Measurements from ENCODE around the gene R3HDML. TPM values are rescaled to one million over a fixed set of nuclear protein-coding genes. Genes with fewer than 3 reads are reported as not detected.
A peak's percentile ranks its signal among the peaks of the same experiment; 100 is the strongest.

R3HDML gene
- total and polyA plus RNA-seq, 10 of the 15 experiments (the other 5 are each of a cell fraction or from before 2014, with no cell fraction given), result not detected

DNA sequence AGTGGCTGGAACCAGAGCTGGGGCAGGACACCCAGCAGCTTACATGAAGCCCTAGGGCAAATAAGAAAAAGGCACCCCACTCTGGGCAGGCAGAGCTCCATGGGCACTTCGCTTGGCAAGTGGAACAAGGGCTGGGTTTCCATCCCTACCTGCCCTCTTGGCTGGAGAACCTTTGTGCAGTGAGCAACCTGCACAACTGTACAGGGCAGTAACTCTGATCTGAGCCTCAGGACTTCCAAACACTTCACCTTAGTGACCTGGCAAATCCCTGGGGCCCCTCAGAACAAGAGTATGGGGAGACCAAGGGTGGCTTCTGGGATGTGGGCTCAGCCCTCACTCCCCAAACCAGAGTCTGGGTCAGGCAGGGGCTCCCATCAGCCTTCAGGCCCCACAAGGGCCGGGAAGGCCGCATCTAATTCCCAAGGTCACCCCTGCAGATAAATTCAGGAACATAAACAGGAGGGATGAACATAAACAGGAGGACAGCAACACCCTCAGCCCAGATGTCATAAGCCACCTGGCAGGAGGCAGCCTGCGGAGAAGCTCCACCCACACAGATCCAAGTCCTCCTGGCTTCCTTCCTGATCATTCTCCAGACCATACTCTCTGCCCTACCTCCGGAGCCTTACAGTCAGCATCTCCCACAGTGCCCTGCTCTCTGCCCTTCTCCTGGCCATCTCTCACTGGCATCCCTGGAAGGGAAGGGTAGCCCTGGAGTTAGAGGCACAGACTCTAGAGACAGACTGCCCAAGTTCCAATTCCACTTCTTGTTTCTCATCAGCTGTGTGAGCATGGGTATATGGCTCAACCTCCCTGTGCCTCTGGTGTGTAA is 56.1 kb downstream of the R3HDML start:
- TF ChIP-seq, protein P1, sequence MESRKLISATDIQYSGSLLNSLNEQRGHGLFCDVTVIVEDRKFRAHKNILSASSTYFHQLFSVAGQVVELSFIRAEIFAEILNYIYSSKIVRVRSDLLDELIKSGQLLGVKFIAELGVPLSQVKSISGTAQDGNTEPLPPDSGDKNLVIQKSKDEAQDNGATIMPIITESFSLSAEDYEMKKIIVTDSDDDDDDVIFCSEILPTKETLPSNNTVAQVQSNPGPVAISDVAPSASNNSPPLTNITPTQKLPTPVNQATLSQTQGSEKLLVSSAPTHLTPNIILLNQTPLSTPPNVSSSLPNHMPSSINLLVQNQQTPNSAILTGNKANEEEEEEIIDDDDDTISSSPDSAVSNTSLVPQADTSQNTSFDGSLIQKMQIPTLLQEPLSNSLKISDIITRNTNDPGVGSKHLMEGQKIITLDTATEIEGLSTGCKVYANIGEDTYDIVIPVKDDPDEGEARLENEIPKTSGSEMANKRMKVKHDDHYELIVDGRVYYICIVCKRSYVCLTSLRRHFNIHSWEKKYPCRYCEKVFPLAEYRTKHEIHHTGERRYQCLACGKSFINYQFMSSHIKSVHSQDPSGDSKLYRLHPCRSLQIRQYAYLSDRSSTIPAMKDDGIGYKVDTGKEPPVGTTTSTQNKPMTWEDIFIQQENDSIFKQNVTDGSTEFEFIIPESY (IDR thresholded peaks at IDR 0.05), result no peak
- TF ChIP-seq FOXK2 (IDR thresholded peaks at IDR 0.05), result peak; percentile 11; the same call in 1 of the 2 replicates
- TF ChIP-seq, protein P2, sequence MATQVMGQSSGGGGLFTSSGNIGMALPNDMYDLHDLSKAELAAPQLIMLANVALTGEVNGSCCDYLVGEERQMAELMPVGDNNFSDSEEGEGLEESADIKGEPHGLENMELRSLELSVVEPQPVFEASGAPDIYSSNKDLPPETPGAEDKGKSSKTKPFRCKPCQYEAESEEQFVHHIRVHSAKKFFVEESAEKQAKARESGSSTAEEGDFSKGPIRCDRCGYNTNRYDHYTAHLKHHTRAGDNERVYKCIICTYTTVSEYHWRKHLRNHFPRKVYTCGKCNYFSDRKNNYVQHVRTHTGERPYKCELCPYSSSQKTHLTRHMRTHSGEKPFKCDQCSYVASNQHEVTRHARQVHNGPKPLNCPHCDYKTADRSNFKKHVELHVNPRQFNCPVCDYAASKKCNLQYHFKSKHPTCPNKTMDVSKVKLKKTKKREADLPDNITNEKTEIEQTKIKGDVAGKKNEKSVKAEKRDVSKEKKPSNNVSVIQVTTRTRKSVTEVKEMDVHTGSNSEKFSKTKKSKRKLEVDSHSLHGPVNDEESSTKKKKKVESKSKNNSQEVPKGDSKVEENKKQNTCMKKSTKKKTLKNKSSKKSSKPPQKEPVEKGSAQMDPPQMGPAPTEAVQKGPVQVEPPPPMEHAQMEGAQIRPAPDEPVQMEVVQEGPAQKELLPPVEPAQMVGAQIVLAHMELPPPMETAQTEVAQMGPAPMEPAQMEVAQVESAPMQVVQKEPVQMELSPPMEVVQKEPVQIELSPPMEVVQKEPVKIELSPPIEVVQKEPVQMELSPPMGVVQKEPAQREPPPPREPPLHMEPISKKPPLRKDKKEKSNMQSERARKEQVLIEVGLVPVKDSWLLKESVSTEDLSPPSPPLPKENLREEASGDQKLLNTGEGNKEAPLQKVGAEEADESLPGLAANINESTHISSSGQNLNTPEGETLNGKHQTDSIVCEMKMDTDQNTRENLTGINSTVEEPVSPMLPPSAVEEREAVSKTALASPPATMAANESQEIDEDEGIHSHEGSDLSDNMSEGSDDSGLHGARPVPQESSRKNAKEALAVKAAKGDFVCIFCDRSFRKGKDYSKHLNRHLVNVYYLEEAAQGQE (IDR thresholded peaks at IDR 0.05; ENCODE audit: low read depth, low read length), result no peak

More for the DNA sequence above, 56.1 kb downstream of the R3HDML start:
- intact Hi-C loops (cut with micrococcal nuclease; ENCODE audit: unreplicated experiment), result no loop called here
- Histone ChIP-seq H4K20me1 (ENCODE audit: control insufficient read depth, insufficient read depth) (no peaks in the 10 kb centered on the region), H3K4me1 (ENCODE audit: control insufficient read depth, insufficient read depth, low read length) (no peaks in the 10 kb centered on the region), H3K9me3 (replicated peaks; ENCODE audit: control insufficient read depth, insufficient read depth, low read length) (no peaks in the 10 kb centered on the region), H2AFZ (ENCODE audit: control insufficient read depth, low read depth, low read length) (no peak overlapping the region), H3K36me3 (ENCODE audit: control insufficient read depth in 2 of 2, insufficient read depth in 2 of 2, low read length in 1 of 2) (no peaks in the 10 kb centered on the region), H3K4me2 (ENCODE audit: control insufficient read depth, insufficient read depth) (no peak overlapping the region), H3K9ac (ENCODE audit: control insufficient read depth, insufficient read depth, low read length) (no peak overlapping the region), H3K4me3 (no peak overlapping the region), H3K27ac (ENCODE audit: control insufficient read depth, insufficient read depth) (no peak overlapping the region), H3K79me2 (ENCODE audit: control insufficient read depth, insufficient read depth, low read length) (no peaks in the 10 kb centered on the region), H3K27me3 (replicated peaks in 1 of 2; ENCODE audit: control insufficient read depth in 2 of 2, insufficient read depth in 2 of 2, low read length in 1 of 2) (peaks cover 1 to 8% of the 10 kb centered on the region in 2 experiments; a peak in 3 of 4 replicates)
- BruUV-seq (replicated peaks), result no TSS peak
- no peak for FAIRE-seq
- no peak for DNase-seq (ENCODE audit: low read depth, low spot score)
- POLR2A ChIA-PET, result no interaction called here
- RAD21 ChIA-PET (ENCODE audit: unreplicated experiment), result no interaction called here
- SMC1A ChIA-PET (ENCODE audit: uncharacterized antibody, unreplicated experiment), result no interaction called here
- CTCF ChIA-PET, result interaction anchor here (1.5 to 2.1 kb wide), 2 partner anchors 217 to 290 kb away, joined by 3 to 4 read pairs; no protein-coding TSS in a partner anchor
- 0% methylated on average over 5 of the region's 5 CpGs for WGBS (ENCODE audit: insufficient coverage, insufficient replicate concordance, low lambda C conversion rate, missing lambda C conversion rate)
- in situ Hi-C loops (cut with MboI), result no loop called here
- no peak for ATAC-seq
